NCI-H226 (cell line): ENCODE data around the gene CELF1.
"Not testable (repeated sequence)": the region's sequence is repeated elsewhere in the genome, so short reads cannot be mapped to it uniquely, and the experiment has no call there.

ENCODE experiments used
- DNase-seq: peaks from one replicate; pipeline ENCODE4 v3.0.0-alpha.2; 2015

Gene CELF1

DNA sequence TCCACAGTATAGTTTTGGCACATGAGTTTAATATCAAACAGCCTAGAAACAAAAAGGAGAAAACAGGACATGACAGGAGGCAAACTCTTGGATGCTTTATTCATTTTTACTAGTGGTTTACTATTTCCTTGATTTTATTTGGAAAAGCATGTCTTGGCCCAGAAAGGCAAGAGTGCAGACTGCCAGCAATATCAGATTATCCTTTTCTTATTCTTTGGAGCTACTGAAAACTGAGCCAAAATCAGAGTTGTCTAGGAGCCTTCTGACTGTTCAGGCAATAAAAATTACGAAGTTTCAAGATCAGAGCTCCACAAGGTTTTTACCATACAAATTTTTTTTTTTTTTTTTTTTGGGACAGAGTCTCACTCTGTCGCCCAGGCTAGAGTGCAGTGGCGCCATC lies 16.0 kb downstream of the CELF1 start:
- DNase-seq = no peak

DNA sequence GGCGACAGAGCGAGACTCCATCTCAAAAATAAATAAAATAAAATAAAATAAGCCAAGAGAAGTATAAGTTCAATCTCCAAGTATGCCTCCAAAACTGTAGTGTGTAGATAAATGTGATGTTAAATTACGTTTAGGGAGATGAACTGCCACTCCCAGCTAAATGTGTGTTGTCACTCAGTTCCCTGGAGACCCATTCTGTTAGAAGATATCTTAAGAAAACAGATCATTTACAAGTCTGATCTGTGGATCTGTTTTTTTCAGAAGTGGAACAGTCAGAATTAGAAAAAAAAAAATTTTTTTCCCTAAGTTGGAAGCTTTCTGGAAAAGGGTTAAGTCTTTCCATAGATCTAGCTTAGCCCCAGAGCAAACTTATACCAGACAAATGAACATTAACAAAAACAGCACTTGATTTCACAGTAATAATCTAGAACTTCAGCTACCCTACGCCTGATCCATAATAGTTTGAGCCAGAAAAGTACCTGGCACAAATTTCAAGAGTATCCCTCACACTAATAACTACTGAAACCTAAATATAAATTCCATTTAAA lies 18.2 kb downstream of the CELF1 start:
- no peak for DNase-seq

DNA sequence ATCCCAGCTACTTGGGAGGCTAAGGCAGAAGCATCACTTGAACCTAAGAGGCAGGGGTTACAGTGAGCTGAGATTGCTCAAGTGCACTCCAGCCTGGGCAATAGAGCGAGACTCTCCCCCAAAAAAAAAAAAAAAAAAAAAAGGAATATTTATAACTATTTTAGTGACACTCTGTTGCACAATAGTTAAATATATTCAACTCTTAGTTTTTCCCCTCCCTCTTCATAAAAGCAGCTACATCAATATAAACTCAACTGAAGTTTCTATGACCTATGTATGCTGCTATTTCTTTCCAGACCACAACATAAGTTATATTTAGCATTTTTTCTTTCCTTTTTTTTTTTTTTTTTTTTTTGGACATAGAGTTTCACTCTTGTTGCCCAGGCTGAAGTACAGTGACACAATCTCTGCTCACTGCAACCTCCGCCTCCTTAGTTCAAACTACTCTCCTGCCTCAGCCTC lies 19.2 kb downstream of the CELF1 start:
- DNase-seq = no peak

DNA sequence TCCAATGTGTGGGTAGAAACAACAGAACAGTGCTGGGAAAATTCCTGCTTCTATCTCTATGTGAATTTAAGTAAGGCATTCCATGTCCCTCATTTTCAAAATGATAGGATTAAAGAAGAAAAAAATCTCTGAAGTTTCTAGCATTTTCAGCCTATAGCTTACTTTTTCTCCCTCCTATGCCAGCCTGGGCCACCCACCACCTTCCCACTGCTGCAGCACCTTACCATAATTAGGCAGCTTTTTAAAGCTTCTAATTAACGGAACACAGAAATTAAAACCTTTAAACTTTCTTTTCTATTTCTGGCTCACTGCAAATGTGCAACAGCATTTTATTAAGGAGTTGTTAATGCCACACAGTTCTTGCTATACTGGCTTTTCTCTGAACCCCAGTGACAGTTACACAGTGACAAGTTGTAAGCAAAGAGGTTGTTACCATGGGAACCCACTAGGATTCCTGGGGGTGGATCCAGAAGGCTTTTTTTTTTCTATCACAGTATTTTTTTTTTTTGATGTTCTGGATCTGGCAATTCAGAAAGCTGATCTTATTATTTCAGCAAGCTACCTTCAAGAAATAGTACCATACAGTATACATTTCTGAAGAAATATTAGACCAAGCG lies 20.2 kb downstream of the CELF1 start:
- DNase-seq = no peak

DNA sequence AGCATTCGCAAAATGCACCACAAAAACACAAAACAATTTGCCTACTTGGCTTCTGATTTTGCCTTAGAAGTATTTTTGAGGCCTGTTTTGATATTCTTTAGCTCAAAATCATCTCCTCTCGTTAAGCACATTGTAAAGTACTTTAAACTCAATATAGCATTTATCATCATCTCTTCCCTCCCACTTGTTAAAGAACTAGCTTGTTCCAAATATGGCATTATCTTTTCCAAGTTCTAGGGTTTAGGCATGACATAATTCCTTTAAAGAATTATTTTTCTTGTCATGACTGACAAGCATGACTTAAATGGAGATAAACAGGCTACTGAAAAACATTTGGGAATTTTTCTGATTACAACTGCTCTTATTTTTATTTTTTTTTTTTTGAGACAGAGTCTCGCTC lies 21.3 kb downstream of the CELF1 start:
- DNase-seq = no peak

DNA sequence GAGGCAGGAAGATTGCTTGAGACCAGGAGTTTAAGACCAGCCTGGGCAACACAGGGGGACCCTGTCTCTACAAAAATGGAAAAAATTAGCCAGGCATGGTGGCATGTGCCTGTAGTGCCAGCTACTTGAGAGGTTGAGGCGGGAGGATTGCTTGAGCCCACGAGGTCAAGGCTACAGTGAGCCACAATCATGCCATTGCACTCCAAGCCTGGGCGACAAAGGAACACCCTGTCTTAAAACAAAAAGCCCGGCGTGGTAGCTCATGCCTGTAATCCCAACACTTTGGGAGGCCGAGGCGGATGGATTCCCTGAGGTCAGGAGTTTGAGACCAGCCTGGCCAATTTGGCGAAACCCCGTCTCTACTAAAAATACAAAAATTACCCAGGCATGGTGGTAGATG lies 22.2 kb downstream of the CELF1 start:
- DNase-seq = not testable (repeated sequence)

DNA sequence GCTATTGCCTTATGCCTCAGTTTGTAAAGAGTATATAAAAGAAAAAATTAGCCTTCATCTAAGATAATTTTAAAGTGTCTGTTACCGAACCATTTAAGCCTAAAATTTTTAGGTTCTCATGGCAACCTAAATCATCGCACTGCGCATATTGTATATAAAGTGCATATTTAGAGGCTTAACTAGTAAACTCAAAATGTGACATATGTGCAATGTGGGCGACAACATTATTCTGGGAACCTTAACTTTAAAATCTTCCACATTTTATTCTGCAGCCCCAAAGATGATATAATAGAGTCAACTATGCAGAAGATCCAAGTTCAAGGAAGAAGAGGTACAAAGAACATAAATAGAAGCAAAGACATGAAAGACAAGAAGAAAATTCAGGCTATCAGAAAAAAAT lies 23.0 kb downstream of the CELF1 start:
- DNase-seq = no peak

DNA sequence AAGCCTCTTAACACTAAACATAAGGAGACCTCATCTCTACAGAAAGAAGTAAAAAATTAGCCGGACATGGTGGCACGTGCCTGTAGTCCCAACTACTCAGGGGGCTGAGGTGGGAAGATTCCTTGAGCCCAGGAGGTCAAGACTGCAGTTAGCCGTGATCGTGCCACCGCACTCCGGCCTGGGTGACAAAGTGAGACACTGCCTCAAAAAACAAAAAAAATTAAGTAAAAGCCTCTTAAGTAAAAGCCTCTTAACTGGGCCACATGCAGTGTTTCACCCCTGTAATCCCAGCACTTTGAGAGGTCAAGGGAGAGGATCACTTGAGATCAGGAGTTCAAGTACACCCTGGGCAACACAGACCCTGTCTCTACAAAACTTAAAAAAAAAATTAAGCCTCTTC lies 25.7 kb downstream of the CELF1 start:
- DNase-seq = no peak

DNA sequence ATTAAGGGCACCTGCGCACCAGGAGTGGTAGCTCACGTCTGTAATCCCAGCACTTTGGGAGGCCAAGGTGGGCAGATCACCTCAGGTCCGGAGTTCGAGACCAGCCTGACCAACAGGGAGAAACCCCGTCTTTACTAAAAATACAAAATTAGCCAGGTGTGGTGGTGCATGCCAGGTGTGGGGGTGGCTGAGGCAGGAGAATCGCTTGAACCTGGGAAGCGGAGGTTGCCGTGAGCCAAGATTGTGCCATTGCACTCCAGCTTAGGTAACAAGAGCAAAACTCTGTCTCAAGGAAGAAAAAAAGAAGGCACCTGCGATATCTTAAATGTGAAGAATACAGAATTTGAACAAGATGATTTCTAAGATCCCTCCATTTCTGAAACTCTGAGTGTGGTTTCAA lies 26.9 kb downstream of the CELF1 start:
- not testable (repeated sequence) for DNase-seq

DNA sequence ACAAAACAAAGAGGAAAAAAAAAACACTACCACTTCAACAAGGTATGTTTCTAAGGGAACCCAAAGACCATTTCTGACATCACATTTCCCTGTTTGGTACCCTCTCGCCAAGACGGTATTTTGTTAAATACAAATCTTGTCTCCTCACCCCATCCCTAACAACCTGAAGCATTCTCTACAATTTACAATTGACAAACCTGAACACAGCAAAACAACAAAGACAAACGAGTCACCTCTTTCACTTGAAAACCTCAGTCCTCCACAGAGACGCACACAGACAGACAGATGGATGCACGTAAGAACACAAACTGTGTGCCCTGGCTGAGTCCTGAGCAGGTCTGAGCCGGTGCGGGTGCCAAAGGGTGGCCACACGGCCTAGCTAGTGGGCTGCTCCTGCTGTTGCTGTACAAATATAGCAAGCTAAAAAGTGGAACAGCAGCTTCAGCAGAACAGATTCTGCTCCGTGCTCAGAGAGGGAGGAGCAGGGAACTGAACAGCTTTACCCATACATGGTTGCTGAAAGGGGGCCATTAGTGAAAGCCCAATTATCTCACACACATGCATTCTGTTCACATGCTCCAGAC lies 28.5 kb downstream of the CELF1 start:
- no peak for DNase-seq

DNA sequence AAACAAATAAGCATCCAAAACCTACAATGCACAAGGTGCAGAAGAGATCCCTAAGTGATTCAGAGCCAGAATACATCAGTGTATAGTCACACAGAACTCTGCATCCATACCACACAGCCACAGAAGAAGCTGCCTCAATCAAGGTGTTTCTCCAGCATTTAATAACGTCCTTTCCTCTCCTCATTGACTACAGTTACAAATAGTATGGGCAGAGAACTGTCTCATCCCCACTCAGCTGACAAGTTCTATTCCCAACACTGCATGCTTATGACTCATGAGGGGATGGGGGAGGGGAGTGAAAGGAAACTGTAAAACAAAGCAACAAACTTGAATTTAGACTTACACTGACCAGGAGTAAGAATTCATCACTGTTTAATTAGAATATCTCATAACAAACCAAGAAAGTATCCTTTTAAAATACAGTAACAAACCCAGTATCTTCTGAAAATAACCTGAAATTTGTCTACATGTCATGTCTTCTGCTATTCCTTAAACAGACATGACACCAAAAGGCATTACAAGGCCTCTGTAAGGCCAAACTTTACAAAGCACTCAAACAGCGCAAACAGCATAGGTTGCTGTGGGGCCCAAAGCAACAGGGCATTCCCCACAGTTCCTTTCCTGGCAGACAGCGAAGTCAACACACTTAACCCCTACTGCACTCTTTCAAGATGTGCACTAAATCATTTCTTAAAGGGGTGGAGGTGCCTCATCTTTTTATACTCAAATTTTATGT lies 29.3 kb downstream of the CELF1 start:
- DNase-seq = peak; percentile 43

DNA sequence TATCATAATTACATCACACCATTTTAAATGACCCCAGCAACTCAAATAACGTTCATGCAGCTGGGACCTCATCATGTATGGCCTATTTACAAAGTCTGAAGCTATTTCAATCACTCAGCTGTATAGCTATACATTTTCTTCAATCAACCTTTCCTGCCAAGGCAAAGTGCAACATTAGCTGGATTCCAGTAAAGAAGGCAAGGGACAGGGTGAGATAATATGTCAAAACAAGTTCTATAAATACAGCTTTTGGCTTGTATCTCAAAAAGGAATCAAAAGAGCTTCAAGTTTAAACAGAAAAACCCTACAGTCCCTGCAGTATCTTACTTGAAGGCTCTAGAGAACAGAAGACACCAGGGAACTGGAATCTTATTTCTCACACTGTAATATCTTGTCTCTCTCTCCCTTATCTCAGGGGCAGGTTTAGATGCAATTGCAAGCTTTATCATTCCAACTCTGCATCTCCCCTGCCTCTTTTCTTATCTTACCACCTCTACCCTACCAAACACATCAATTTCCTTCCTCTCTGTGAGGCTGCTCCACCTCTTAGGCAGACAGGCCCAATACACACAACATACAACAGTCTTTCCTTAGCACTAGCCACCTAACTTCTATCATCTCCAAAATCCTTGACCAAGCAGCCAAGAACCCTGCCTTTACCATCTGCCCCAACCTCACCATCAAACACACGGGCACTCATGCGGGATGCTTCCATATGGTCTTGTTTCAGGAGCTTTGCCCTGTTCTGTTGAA lies 34.5 kb downstream of the CELF1 start:
- no peak for DNase-seq

DNA sequence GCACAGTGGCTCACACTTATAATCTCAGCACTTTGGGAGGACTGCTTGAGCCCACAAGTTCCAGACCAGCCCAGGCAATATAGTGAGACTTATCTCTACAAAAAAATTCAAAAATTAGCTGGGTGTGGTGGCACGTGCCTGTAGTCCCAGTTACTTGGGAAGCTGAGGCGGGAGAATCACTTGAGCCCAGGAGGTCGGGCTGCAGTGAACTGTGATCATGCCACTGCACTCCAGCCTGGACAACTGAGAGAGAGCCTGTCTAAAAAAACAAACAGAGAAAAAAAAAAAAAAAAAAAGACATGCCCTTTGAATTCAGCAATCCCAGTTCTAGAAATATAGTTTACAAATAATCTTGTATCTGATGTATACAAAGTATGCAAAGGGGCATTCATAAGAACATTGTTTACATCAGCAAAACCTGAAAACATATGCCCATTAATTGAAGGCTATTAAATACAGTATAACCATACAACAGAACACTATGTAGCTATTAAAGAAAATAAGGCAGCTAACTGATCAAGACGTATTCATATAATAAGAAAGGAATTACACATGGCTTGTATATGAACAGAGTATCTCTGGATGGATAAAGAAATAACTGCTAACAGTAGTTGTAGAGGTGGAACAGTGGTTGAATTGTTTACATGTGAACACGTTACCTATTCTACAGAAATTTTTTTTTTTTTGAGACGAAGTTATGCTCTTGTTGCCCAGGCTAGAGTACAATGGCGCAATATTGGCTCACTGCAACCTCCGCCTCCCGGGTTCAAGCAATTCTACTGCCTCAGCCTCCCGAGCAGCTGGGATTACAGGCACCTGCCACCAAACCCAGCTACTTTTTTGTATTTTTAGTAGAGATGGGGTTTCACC lies 35.7 kb downstream of the CELF1 start:
- no peak for DNase-seq

DNA sequence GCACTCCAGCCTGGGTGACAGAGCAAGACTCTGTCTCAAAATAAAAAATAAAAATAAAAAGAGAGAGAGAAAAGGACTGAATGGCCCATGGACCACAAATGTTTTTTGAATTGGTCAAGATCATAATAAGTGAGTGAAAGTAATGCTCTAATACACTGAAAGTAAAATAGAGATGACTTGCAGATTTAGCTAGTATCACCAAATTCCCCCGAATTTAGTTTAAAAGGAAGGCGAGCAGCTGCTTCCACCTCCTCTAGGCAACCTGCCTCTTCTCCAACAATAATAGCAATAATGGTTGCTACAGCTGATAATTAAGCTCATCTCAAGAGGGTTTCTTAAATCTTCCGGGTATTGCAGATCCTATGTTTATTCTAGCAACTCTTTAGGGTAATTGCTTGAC lies 36.8 kb downstream of the CELF1 start:
- DNase-seq = no peak

DNA sequence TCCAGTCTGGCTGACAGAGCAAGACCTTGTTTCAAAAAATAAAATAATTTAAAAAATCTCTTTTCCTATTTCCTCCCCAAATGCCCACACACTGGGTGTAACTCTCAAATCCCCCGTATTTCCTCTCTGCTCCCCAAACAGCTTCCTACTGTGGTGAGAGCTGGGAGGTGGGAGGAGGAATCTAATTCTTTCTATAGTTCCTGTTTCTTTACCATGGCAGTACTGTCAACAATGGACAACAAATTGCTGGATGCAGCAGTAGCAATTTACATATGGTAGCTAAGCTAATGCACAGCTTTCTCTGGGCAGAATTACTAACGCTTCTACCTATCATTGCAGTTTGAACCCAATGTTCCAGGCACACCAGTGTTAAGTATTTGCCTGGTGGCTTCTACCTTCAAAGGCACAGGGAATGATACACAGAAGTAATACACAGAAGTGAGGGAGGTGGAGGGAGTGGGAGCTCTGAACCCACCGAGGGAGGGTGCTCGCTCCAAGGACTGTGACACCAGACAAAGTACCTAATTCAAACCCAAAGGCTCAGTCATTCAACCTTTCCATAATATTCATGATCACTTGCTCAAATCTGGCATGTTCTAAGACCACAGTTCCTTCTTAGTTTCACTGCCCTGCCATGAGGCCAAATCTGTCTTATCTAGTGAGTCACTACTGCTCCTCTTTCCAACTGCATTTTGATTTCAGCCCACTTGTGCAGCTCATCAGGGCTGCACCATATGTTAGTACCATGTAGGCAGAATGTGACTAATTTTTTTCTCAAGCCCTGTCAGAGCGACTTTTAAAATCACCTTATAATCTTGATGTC lies 37.9 kb downstream of the CELF1 start:
- peak; percentile 87 for DNase-seq

DNA sequence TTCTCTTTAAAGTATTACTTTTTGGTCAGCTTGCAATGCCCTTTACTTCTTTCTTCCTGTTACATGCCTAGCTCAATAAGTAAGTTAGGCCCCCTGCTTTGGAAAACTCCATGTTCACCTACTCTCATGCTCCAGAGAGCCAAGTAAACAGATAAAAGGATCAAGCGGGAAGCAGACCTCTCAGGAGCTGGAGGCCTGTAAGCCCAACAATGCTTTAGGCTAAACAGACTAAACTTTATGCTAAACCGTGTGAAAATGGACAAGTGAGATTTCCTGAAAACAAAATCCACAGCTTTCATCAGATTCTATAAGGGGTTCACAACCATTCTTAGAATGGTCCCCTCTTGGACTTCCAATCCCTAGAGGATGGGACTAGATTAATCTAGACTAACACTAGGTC lies 40.2 kb downstream of the CELF1 start:
- no peak for DNase-seq

DNA sequence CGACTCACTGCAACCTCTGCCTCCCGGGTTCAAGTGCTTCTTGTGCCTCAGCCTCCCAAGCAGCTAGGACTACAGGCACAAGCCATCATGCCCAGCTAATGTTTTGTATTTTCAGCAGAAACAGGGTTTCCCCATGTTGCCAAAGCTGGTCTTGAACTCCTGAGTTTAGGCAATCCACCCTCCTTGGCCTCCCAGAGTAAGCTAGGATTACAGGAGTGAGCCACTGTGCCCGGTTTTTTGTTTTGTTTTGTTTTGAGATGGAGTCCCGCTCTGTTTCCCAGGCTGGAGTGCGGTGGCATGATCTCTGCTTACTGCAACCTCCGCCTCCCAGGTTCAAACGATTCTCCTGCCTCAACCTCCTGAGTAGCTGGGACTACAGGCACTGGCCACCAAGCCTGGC lies 41.0 kb downstream of the CELF1 start:
- no peak for DNase-seq

DNA sequence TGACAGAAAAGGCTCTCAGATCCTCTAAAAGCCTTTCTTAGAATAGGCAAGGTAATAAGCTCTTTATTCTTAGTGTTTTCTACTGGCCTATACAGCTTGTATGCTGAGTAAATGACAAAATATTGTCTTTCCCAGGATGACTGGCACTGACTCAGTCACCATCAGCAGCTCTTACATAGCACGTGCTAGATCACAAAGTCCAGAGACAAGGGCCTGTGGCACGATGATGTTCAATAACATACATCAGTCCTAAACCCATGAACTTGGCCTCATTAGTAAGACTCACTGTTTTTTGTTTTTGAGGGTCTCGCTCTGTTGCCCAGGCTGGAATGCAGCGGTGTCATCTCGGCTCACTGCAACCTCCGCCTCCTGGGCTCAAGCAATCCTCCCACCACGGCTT lies 42.7 kb downstream of the CELF1 start:
- DNase-seq = no peak

DNA sequence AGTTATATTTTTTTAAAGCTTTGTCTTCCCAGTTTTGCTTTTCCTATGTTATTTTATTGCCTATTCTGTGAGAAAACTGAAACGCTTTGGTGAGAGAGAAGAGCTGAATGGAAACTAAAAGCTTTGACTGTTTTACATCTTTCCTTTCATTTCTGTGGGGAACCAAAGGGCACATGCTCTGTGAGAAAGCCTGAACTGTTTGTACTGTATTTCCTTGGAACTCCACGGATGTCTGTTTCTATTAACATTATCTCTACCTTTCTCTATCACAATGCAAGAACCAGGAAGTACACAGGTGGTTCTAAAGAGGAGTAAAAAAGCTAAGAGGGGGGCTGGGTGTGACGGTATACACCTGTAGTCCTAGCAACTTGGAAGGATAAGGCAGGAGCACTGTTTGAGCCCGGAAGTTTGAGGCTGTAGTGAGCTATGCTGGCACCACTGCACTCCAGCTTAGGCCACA lies 43.8 kb downstream of the CELF1 start:
- no peak for DNase-seq

DNA sequence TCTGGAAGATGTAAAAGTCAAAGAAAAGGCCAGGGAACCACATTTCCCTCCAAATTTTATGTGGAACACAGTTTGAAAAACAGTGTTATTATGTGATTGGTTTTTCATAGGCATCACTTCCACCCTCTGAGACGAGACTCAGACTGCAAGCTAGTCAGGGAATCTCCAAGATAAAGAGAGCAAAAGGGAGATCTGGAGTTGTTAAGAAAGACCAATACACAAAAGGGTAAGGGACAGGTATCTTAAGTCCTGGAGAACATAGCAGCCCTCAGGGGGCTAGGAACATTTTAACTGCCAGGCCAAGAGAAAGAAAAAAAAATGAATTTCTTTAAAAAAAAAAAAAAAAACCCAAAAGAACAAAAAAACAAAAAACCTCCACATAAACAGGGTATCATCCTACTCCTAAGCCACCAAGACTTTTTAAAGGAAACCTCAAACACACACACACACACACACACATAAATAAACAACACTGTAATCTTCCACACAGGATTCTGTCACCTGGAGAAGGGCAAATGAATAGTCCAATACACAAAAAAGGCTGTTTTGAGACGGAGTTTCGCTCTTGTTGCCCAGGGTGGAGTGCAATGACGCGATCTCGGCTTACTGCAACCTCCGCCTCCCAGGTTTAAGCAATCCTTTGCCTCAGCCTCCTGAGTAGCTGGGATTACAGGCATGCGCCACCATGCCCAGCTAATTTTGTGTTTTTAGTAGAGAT lies 44.5 kb downstream of the CELF1 start:
- no peak for DNase-seq
